ENCODE data around the gene DCP2.

The DCP2 gene

GRCh38 chr5:113020461-113021273 lies 44.1 kb downstream of the DCP2 start:
- DNase-seq (ENCODE audit: low read depth, low spot score) = no peak

GRCh38 chr5:113022661-113023060 lies 46.1 kb downstream of the DCP2 start:
- no peak for DNase-seq (ENCODE audit: low read depth, low spot score)

GRCh38 chr5:113024076-113024697 lies 47.6 kb downstream of the DCP2 start:
- DNase-seq (ENCODE audit: low read depth, low spot score) = no peak

- no peak for DNase-seq (ENCODE audit: low read depth, low spot score)
Observed at GRCh38 chr5:113025596-113025995, 49.0 kb downstream of the DCP2 start.

GRCh38 chr5:113026211-113026610 lies 49.6 kb downstream of the DCP2 start:
- DNase-seq (ENCODE audit: low read depth, low spot score) = no peak

GRCh38 chr5:113027015-113027414 lies 50.4 kb downstream of the DCP2 start:
- no peak for DNase-seq (ENCODE audit: low read depth, low spot score)

- DNase-seq (ENCODE audit: low read depth, low spot score) = no peak
Observed at GRCh38 chr5:113027431-113027830, 50.8 kb downstream of the DCP2 start.

- no peak for DNase-seq (ENCODE audit: low read depth, low spot score)
Observed at GRCh38 chr5:113029614-113030013, 53.0 kb downstream of the DCP2 start.

- no peak for DNase-seq (ENCODE audit: low read depth, low spot score)
Observed at GRCh38 chr5:113031104-113031503, 54.5 kb downstream of the DCP2 start.

- no peak for DNase-seq (ENCODE audit: low read depth, low spot score)
Observed at GRCh38 chr5:113031557-113031956, 55.0 kb downstream of the DCP2 start.

GRCh38 chr5:113034182-113034773 lies 57.7 kb downstream of the DCP2 start:
- DNase-seq (ENCODE audit: low read depth, low spot score) = no peak

- DNase-seq (ENCODE audit: low read depth, low spot score) = no peak
Observed at GRCh38 chr5:113035096-113035495, 58.5 kb downstream of the DCP2 start.

GRCh38 chr5:113036321-113036720 lies 59.7 kb downstream of the DCP2 start:
- no peak for DNase-seq (ENCODE audit: low read depth, low spot score)

GRCh38 chr5:113036826-113037225 lies 60.2 kb downstream of the DCP2 start:
- no peak for DNase-seq (ENCODE audit: low read depth, low spot score)

- no peak for DNase-seq (ENCODE audit: low read depth, low spot score)
Observed at GRCh38 chr5:113038136-113038535, 61.5 kb downstream of the DCP2 start.

- no peak for DNase-seq (ENCODE audit: low read depth, low spot score)
Observed at GRCh38 chr5:113038714-113039113, 62.1 kb downstream of the DCP2 start.

- no peak for DNase-seq (ENCODE audit: low read depth, low spot score)
Observed at GRCh38 chr5:113039229-113039933, 62.8 kb downstream of the DCP2 start.

GRCh38 chr5:113039934-113040285 lies 63.3 kb downstream of the DCP2 start:
- no peak for DNase-seq (ENCODE audit: low read depth, low spot score)

- no peak for DNase-seq (ENCODE audit: low read depth, low spot score)
Observed at GRCh38 chr5:113040672-113041260, 64.2 kb downstream of the DCP2 start.

- no peak for DNase-seq (ENCODE audit: low read depth, low spot score)
Observed at GRCh38 chr5:113042491-113043243, 66.1 kb downstream of the DCP2 start.

GRCh38 chr5:113043491-113043931 lies 66.9 kb downstream of the DCP2 start:
- DNase-seq (ENCODE audit: low read depth, low spot score) = no peak
